Vagina (tissue), 2 donors: ENCODE measurements around the gene IFNAR2. TPM values are rescaled to one million over a fixed set of nuclear protein-coding genes. Genes with fewer than 3 reads are reported as not detected.

Experiments
- DNase-seq, 2 donors: peaks; one replicate each; pipeline ENCODE4 v3.0.0-alpha.2; 2017; ENCODE audit errors: extremely low spot score in 2 of 2
- H3K27ac ChIP-seq: fragments of 200-600 bp; sonication (generic); one replicate; pipeline ENCODE4 v1.5.1; 2019
- H3K27me3 ChIP-seq: fragments of 200-600 bp; sonication (generic); one replicate; pipeline ENCODE4 v1.5.1; 2019
- H3K36me3 ChIP-seq, 2 donors: fragments of 200-600 bp; sonication (generic); one replicate each; pipeline ENCODE4 v1.5.1; 2017 to 2019
- H3K4me1 ChIP-seq: fragments of 200-600 bp; sonication (generic); one replicate; pipeline ENCODE4 v1.5.1; 2019
- H3K4me3 ChIP-seq, 2 donors: fragments of 200-600 bp; sonication (generic); 1 replicate in 1 of 2; 2 replicates in 1 of 2; pipeline ENCODE4 v1.5.1; 2016 to 2019
- H3K9me3 ChIP-seq: fragments of 200-600 bp; sonication (generic); one replicate; pipeline ENCODE4 v1.5.1; 2019
- CTCF ChIP-seq, 3 experiments: fragments of 450-650 bp in 2 of 3; fragments of 200-600 bp in 1 of 3; sonication (generic) in 1 of 3; IDR thresholded peaks; one replicate each; pipeline ENCODE4 v1.5.1; 2017 to 2019; ENCODE audit warnings: antibody characterized with exemption in 3 of 3, mild to moderate bottlenecking in 2 of 3, moderate library complexity in 2 of 3
- POLR2A ChIP-seq, 2 donors: fragments of 450-650 bp; IDR thresholded peaks; one replicate each; pipeline ENCODE4 v1.6.1; 2017; ENCODE audit warnings: antibody characterized with exemption in 2 of 2, mild to moderate bottlenecking in 2 of 2, moderate library complexity in 2 of 2
- POLR2AphosphoS5 ChIP-seq, 2 donors: sonication (generic); formaldehyde crosslinking; IDR thresholded peaks; one replicate each; pipeline ENCODE4 v1.9.0; 2017; ENCODE audit warnings: antibody characterized with exemption in 2 of 2, mild to moderate bottlenecking in 2 of 2, low read depth in 1 of 2; ENCODE audit not compliant: insufficient read depth in 1 of 2
- intact Hi-C: fragments of 100-400 bp; cut with DNase I; formaldehyde crosslinking; loops from one replicate; pipeline ENCODE4 v1.15.1; 2023
- total RNA-seq: library from RNA; depleted of rRNA; stranded (reverse); fragments of >200 nt; gene quantifications from one replicate; pipeline ENCODE4 v1.2.3, GENCODE V29; 2016

Gene IFNAR2
- total RNA-seq, 1 donor from 2014 or later = 9.3 TPM

GRCh38 chr21:33196941-33197374, 32.8 kb upstream of the IFNAR2 start:
- peak in 1 of 2 donors; percentile 77 for DNase-seq
- Histone ChIP-seq H3K27me3 (no peaks in the 10 kb centered on the region), H3K4me3 (no peak overlapping the region), H3K36me3 (no peaks in the 10 kb centered on the region), H3K27ac (no peak overlapping the region), H3K9me3 (no peaks in the 10 kb centered on the region), H3K4me1 (no peaks in the 10 kb centered on the region)
- TF ChIP-seq CTCF (IDR thresholded peaks at IDR 0.05) = peak; percentile 79 to 84 (median 83)
- TF ChIP-seq POLR2AphosphoS5 (IDR thresholded peaks at IDR 0.05; ENCODE audit: insufficient read depth in 1 of 2, low read depth in 1 of 2) = no peak
- TF ChIP-seq POLR2A (IDR thresholded peaks at IDR 0.05) = no peak
- intact Hi-C loops = no loop called here

GRCh38 chr21:33197496-33197895, 32.2 kb upstream of the IFNAR2 start:
- no peaks in the 10 kb centered on the region for H3K27me3 ChIP-seq
- DNase-seq = peak in 1 of 2 donors; percentile 78
- no peaks in the 10 kb centered on the region for H3K36me3 ChIP-seq
- no peaks in the 10 kb centered on the region for H3K4me1 ChIP-seq
- intact Hi-C loops = no loop called here
- H3K27ac ChIP-seq = no peak overlapping the region
- TF ChIP-seq POLR2A (IDR thresholded peaks at IDR 0.05) (no peak), CTCF (IDR thresholded peaks at IDR 0.05) (no peak), POLR2AphosphoS5 (IDR thresholded peaks at IDR 0.05; ENCODE audit: insufficient read depth in 1 of 2, low read depth in 1 of 2) (no peak)
- H3K4me3 ChIP-seq = no peak overlapping the region
- no peaks in the 10 kb centered on the region for H3K9me3 ChIP-seq

GRCh38 chr21:33198346-33199099, 31.2 kb upstream of the IFNAR2 start:
- intact Hi-C loops = no loop called here
- DNase-seq = peak in 1 of 2 donors; percentile 82
- Histone ChIP-seq H3K9me3 (no peaks in the 10 kb centered on the region), H3K4me1 (peaks cover under 1% of the 10 kb centered on the region), H3K27ac (no peak overlapping the region), H3K27me3 (no peaks in the 10 kb centered on the region), H3K36me3 (no peaks in the 10 kb centered on the region), H3K4me3 (no peak overlapping the region)
- no peak for TF ChIP-seq POLR2AphosphoS5 (IDR thresholded peaks at IDR 0.05; ENCODE audit: insufficient read depth in 1 of 2, low read depth in 1 of 2)
- no peak for TF ChIP-seq POLR2A (IDR thresholded peaks at IDR 0.05)
- TF ChIP-seq CTCF (IDR thresholded peaks at IDR 0.05) = no peak

GRCh38 chr21:33199100-33199464, 30.7 kb upstream of the IFNAR2 start:
- H3K27me3 ChIP-seq = no peaks in the 10 kb centered on the region
- H3K9me3 ChIP-seq = no peaks in the 10 kb centered on the region
- intact Hi-C loops = no loop called here
- H3K4me3 ChIP-seq = no peak overlapping the region
- peaks cover 6% of the 10 kb centered on the region for H3K4me1 ChIP-seq
- TF ChIP-seq POLR2A (IDR thresholded peaks at IDR 0.05) (no peak), CTCF (IDR thresholded peaks at IDR 0.05) (no peak), POLR2AphosphoS5 (IDR thresholded peaks at IDR 0.05; ENCODE audit: insufficient read depth in 1 of 2, low read depth in 1 of 2) (no peak)
- DNase-seq = peak in 1 of 2 donors; percentile 44
- no peaks in the 10 kb centered on the region for H3K36me3 ChIP-seq
- no peak overlapping the region for H3K27ac ChIP-seq
